22Rv1 (cell line): ENCODE measurements around the gene DSCAM.

Experiments
- ZFX ChIP-seq: fragments of 450-650 bp; IDR thresholded peaks from 2 replicates; pipeline ENCODE4 v1.6.1; 2017; ENCODE audit warnings: antibody characterized with exemption, borderline replicate concordance
- TF ChIP-seq, protein P1 (sequence below): fragments of 450-650 bp; IDR thresholded peaks from 2 replicates; pipeline ENCODE4 v1.5.1; 2017; ENCODE audit warnings: mild to moderate bottlenecking

- TF ChIP-seq, protein P1, sequence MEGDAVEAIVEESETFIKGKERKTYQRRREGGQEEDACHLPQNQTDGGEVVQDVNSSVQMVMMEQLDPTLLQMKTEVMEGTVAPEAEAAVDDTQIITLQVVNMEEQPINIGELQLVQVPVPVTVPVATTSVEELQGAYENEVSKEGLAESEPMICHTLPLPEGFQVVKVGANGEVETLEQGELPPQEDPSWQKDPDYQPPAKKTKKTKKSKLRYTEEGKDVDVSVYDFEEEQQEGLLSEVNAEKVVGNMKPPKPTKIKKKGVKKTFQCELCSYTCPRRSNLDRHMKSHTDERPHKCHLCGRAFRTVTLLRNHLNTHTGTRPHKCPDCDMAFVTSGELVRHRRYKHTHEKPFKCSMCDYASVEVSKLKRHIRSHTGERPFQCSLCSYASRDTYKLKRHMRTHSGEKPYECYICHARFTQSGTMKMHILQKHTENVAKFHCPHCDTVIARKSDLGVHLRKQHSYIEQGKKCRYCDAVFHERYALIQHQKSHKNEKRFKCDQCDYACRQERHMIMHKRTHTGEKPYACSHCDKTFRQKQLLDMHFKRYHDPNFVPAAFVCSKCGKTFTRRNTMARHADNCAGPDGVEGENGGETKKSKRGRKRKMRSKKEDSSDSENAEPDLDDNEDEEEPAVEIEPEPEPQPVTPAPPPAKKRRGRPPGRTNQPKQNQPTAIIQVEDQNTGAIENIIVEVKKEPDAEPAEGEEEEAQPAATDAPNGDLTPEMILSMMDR = no peak
- TF ChIP-seq ZFX = no peak
These were observed 129.9 kb downstream of the DSCAM start for GRCh38 chr21:40717028-40717427.
